ENCODE data around the gene BCAS3.

GRCh38 chr17:61084260-61084659 lies 406.6 kb downstream of the BCAS3 start:
- no peak for TF ChIP-seq POLR2A (IDR thresholded peaks at IDR 0.05)
- TF ChIP-seq CTCF (IDR thresholded peaks at IDR 0.05 in 4 of 5, conservative IDR thresholded peaks at IDR 0.05 in 1 of 5): no peak
